Left ventricle myocardium superior (tissue), 1 donor: Measurements from ENCODE around the gene RAPGEF2. TPM values are rescaled to one million over a fixed set of nuclear protein-coding genes. Genes with fewer than 3 reads are reported as not detected.
A peak's percentile ranks its signal among the peaks of the same experiment; 100 is the strongest.
"Not testable (repeated sequence)": the region's sequence is repeated elsewhere in the genome, so short reads cannot be mapped to it uniquely, and the experiment has no call there.

ENCODE experiments used
- ATAC-seq: fragments of 200-7000 bp; cut with Tn5 transposase; one replicate; pipeline ENCODE4 v1.9.1; 2020; ENCODE audit warnings: mild to moderate bottlenecking, moderate library complexity
- DNase-seq: peaks from one replicate; pipeline ENCODE4 v3.0.0-alpha.2; 2020
- intact Hi-C: fragments of 100-400 bp; cut with micrococcal nuclease; formaldehyde crosslinking; loops from one replicate; pipeline ENCODE4 v1.11.0; 2022
- total RNA-seq: library from RNA; stranded (reverse); fragmentation: NEBNext Ultra II Directional; extraction: Animal tissue kit (Norgen Biotek cat#: 25700); gene quantifications from one replicate; pipeline ENCODE4 v1.2.1, GENCODE V29; 2021
- donor health status: DM: no; HTN: yes; CAD: no; lungs with severe emphysema.

Gene RAPGEF2
- total RNA-seq, 1 donor from 2014 or later = 42.2 TPM

GRCh38 chr4:159152181-159152580, 49.3 kb downstream of the RAPGEF2 start:
- intact Hi-C loops = no loop called here
- no peak for ATAC-seq
- DNase-seq = no peak

DNA sequence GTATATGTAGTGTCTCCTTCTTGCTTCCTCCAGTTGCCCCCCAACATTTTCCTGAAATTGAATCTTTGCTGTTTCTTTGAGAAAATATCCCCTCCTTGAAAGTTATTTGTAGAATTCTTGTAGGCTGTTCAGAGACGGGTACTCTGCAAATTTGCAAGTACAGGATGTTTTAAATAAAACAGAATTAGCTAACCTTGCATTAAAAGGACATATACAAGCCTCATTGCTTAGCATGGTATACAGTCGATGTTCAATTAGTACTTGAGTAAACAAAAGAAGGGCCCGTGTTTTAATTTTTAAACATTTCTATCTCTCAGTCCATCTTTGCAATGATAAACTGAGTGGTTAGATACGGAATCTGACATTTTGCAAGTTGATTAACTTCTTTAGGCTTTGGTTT, 50.8 kb downstream of the RAPGEF2 start:
- intact Hi-C loops = no loop called here
- DNase-seq = no peak
- no peak for ATAC-seq

DNA sequence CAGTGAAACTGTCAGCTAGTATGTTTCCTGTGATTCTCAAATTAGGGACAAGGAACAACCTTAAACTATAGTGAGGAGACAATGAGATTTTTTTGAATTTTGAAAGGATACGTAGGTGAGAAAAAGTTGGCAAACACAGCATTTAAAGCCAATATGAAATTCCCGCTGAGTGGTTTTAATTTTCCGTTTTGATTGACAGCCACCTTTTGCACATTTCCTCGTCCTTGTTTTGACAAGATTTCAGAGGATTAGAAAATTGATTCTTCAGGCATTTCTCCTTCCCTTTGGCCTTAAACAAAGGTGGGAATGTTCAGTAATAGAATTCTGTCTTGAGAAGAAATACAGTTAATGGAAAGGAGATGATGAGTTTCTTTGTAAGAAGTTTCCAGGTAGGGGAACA, 52.2 kb downstream of the RAPGEF2 start:
- intact Hi-C loops = no loop called here
- ATAC-seq = no peak
- no peak for DNase-seq

DNA sequence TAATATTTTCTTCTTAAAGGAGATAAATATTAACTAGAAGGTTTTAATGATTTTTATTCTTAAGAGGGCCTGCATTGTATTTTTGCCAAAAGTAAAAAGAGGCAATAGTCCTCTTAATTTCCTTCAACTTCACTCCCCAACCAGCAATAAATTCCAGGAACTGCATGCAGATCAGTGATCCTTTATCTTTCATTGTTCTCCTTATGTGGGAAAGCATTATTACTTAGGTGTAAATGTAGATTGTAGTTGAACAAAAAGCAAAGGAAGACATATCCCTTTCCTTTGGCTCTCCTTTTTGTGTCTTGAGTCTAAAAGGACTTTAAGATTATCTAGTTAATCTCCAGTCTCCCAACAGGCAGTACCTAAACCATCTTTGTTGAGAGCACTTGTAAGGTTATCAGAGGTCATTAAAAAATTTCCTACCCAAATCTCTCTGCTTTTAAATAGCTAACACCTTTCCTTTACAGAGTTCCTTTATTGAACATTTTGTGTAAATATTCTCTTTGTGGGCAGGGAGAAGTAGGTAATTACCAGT, 55.3 kb downstream of the RAPGEF2 start:
- no peak for ATAC-seq
- no peak for DNase-seq
- intact Hi-C loops = no loop called here

DNA sequence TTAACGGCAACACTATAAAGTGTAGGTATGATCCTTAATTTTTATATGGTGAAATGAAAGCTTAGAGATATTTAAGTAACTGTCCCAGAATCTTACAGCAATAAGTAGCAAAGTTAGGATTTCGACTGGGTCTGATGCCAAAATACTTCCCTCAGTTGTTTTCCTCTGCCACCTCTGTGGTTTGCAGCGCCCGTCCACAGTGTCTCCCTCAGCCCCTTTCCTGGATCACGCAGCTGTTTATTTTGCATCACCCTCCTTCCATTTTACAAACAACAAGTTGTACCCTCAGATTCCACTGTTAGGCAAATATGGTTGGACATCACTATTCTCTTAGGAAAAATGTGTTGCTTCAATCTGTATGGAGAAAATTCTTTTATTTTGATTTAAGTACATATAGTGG, 56.1 kb downstream of the RAPGEF2 start:
- intact Hi-C loops = no loop called here
- no peak for ATAC-seq
- no peak for DNase-seq

DNA sequence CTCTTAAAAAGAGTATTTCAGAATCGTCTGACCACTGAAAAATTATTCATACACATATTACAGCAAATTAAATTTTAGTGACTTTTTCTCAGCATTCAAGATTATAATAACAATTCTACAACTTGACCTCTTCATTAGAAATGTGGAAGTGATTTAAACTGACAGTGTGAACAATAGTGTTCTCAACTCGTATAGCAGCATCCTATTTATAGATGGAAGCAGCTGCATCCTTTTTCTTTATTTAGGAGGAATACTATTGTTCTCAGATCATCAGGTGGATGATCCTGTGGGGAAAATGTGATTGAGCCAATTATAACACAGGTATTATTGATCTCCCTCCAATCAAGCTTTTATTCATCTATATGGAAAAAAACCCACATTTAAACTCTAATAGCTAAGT, 56.7 kb downstream of the RAPGEF2 start:
- DNase-seq = no peak
- no peak for ATAC-seq
- intact Hi-C loops = no loop called here

- no peak for ATAC-seq
- intact Hi-C loops = no loop called here
- DNase-seq = no peak
These were observed 57.4 kb downstream of the RAPGEF2 start for GRCh38 chr4:159160242-159160641.

- ATAC-seq, intact Hi-C loops, DNase-seq: not testable (repeated sequence)
These were observed 58.6 kb downstream of the RAPGEF2 start for GRCh38 chr4:159161436-159161835.

DNA sequence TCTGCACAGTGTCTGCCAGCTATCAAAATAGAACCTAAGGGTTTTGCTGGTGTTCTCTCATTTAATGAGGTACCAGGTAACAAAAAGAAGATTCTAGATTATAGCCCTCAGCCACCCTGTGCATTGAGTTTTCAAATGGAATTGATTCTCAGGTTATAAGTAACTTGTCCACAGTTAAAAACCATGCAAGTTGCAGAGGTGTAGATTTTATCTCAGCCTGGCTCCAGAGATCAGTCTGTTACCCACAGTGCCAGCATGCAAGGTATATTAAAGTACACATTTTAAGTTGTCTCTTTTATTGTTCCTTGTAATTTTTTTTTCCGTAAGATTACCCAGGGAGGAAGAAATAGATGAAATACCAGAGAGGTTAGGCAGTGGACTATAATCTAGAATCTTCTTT, 59.7 kb downstream of the RAPGEF2 start:
- ATAC-seq (no peak), DNase-seq (no peak)
- intact Hi-C loops = no loop called here

GRCh38 chr4:159163521-159163920, 60.6 kb downstream of the RAPGEF2 start:
- intact Hi-C loops = no loop called here
- DNase-seq = no peak
- no peak for ATAC-seq

DNA sequence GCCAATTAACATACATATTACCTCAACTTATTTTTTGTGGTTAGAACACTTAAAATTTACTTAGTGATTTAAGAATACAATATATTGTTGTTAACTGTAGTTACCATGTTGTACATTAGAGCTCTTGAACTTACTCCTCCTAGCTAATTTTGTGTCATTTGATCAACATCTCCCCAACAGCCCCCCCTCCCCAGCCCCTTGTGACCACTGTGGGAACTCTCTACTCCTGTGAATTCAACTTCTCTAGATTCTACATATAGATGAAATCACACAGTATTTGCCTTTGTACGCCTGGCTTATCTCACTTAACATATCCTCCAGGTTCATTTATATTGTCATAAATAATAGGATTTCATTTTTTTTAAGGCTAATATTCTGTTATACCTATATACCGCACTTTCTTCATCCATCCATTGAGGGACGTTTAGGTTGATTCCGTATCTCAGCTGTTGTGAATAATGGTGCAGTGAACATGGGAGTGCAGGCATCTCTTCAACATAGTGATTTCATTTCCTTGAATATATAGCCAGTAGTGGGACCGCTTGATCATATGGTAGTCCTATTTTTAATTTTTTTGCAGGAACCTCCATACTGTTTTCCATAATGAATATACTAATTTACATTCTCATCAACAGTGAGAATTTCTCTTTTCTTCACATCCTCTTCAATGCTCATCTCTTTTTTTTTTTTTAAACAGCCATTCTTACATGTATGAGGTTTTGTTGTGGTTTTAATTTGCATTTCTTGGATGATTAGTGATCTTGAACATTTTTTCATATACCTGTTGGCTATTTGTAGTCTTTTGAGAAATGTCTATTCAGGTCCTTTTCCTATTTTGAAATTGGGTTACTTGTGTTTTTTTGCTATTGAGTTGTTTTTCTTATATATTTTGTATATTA, 66.8 kb downstream of the RAPGEF2 start:
- no peak for ATAC-seq
- no peak for DNase-seq
- intact Hi-C loops = loop anchor here (10.0 kb wide), 4 partner anchors 65 to 435 kb away; partner anchors contain the start of gene RAPGEF2

- no peak for ATAC-seq
- DNase-seq = no peak
- intact Hi-C loops = loop anchor here (10.0 kb wide), 4 partner anchors 66 to 436 kb away; partner anchors contain the start of gene RAPGEF2
These were observed 68.4 kb downstream of the RAPGEF2 start for GRCh38 chr4:159171287-159171686.

GRCh38 chr4:159173886-159174285, 71.0 kb downstream of the RAPGEF2 start:
- intact Hi-C loops = loop anchor here (10.0 kb wide), 4 partner anchors 69 to 439 kb away; partner anchors contain the start of gene RAPGEF2
- no peak for ATAC-seq
- no peak for DNase-seq

GRCh38 chr4:159174645-159175084, 71.8 kb downstream of the RAPGEF2 start:
- intact Hi-C loops = loop anchor here (10.0 kb wide), 4 partner anchors 70 to 440 kb away; partner anchors contain the start of gene RAPGEF2
- DNase-seq = no peak
- no peak for ATAC-seq

- peak; percentile 89 for ATAC-seq
- no peak for DNase-seq
- intact Hi-C loops = loop anchor here (10.0 kb wide), 4 partner anchors 71 to 441 kb away; partner anchors contain the start of gene RAPGEF2
These were observed 72.5 kb downstream of the RAPGEF2 start for GRCh38 chr4:159175085-159175988.

GRCh38 chr4:159175989-159176375, 73.1 kb downstream of the RAPGEF2 start:
- no peak for DNase-seq
- intact Hi-C loops = loop anchor here (10.0 kb wide), 4 partner anchors 71 to 441 kb away; partner anchors contain the start of gene RAPGEF2
- peak; percentile 45 for ATAC-seq

DNA sequence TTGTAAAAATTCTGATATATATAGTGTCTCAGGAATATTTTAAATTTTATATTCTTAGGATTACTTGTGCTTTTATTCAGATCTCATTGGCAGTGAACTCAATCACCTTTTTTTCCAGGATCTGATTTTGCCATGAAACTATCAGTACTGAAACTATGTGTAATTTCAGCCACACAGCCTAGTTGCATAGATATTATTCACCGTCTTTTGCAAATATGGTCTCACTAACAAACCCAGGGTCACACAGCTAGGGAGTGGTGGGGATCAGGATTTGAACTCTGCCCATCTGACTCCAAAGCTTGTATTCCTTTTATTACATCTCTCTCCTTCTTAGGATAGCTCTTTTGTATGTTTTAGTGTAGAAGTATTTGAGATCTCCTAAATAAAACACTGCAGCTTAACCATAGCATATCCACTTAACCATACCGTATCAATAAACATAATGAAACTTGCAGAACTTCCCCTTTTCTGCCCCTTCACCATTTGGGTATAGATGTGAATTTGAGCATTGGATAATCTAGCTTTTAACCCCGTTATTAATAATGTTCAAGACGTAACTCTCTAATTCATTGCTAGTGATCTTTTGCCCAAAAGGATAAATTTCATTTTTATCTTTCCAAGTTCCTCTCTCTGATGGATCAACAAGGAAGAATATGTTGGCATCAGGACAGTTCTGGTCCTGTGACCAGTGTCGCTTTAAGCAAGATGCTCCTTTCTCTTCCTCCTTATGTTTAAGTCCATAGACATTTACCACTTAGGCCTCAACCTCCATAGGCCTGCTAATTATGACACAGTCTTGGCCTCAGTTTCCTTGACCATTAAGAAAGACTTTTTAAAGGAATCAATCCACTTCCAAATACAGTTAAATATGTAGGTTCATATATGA, 74.6 kb downstream of the RAPGEF2 start:
- ATAC-seq (no peak), DNase-seq (no peak)
- intact Hi-C loops = loop anchor here (10.0 kb wide), 4 partner anchors 73 to 443 kb away; partner anchors contain the start of gene RAPGEF2

GRCh38 chr4:159178151-159178546, 75.3 kb downstream of the RAPGEF2 start:
- intact Hi-C loops = loop anchor here (10.0 kb wide), 4 partner anchors 73 to 443 kb away; partner anchors contain the start of gene RAPGEF2
- no peak for DNase-seq
- peak; percentile 39 for ATAC-seq
